Frontal cortex (tissue), 4 donors: ENCODE measurements around the gene OR5H1. TPM values are rescaled to one million over a fixed set of nuclear protein-coding genes. Genes with fewer than 3 reads are reported as not detected.

ENCODE experiments used
- DNase-seq, 2 donors: peaks; one replicate each; pipeline ENCODE4 v3.0.0; 2012; ENCODE audit warnings: low spot score in 2 of 2
- FAIRE-seq: peaks from 2 replicates; lab custom pipeline; 2012; peaks lifted over from hg19 to GRCh38; lab: Jason Lieb, UNC
- total RNA-seq: library from RNA; depleted of rRNA; stranded (reverse); fragments of >200 nt; gene quantifications from one replicate; pipeline ENCODE4 v1.2.3, GENCODE V29; 2014
- donor health status: control.
- donor health status: control.
- donor health status: control.

The OR5H1 gene
- total RNA-seq, 1 donor from 2014 or later: not detected

GRCh38 chr3:98185180-98185579, 54.7 kb downstream of the OR5H1 start:
- DNase-seq: no peak
- FAIRE-seq: no peak

Other genes starting within 250 kb of the OR5H1 start
- 13.9 TPM for gene RIOX2, start 158.3 kb upstream of the OR5H1 start, total RNA-seq
- not detected for gene GABRR3, start 95.4 kb upstream of the OR5H1 start, total RNA-seq
- not detected for gene OR5AC2, start 43.5 kb upstream of the OR5H1 start, total RNA-seq
- not detected for gene OR5H14, start 16.8 kb downstream of the OR5H1 start, total RNA-seq
- gene OR5H15, start 36.0 kb downstream of the OR5H1 start, total RNA-seq: not detected
- not detected for gene OR5H6, start 133.5 kb downstream of the OR5H1 start, total RNA-seq
- not detected for gene OR5H2, start 151.8 kb downstream of the OR5H1 start, total RNA-seq
- not detected for gene OR5K4, start 223.1 kb downstream of the OR5H1 start, total RNA-seq